ENCODE results near the gene CTRB2.
"Not testable (repeated sequence)": the region's sequence is repeated elsewhere in the genome, so short reads cannot be mapped to it uniquely, and the experiment has no call there.

CTRB2 gene

DNA sequence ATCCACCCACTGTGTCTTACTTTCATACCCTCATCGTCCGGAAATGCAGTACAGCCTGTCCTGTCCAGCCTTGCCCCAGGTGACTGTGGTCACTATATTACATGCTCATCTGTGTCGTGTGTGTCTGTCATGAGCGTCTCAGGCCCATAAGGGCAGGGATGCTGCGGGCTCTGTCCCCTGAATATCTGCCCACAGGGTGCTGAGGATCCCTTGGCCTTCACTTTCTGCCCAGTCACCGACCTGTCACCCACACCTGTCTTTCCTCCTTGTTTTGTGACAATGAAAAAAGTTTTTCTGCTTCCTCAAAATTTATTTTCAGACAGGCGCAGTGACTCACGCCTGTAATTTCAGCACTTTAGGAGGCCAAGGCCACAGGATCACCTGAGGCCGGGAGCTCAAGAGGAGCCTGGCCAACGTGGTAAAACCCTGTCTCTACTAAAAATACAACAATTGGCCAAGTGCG is 10.5 kb upstream of the CTRB2 start:
- no peaks in the 10 kb centered on the region for H3K36me3 ChIP-seq (ENCODE audit: control insufficient read depth, insufficient read depth, low read length)
- no peaks in the 10 kb centered on the region for H3K4me1 ChIP-seq (ENCODE audit: control insufficient read depth, insufficient read depth, low read length, poor library complexity, severe bottlenecking)
- H3K27me3 ChIP-seq (replicated peaks; ENCODE audit: control insufficient read depth, insufficient read depth, low read length, poor library complexity, severe bottlenecking) = no peaks in the 10 kb centered on the region
- no peaks in the 10 kb centered on the region for H3K9me3 ChIP-seq (ENCODE audit: control insufficient read depth, low read length)
- H3K27ac ChIP-seq (ENCODE audit: insufficient read depth, low read length, poor library complexity, severe bottlenecking) = no peak overlapping the region
- no peak for DNase-seq
- H3K4me3 ChIP-seq (ENCODE audit: insufficient read depth, low read depth, low read length, poor library complexity, severe bottlenecking) = no peak overlapping the region

DNA sequence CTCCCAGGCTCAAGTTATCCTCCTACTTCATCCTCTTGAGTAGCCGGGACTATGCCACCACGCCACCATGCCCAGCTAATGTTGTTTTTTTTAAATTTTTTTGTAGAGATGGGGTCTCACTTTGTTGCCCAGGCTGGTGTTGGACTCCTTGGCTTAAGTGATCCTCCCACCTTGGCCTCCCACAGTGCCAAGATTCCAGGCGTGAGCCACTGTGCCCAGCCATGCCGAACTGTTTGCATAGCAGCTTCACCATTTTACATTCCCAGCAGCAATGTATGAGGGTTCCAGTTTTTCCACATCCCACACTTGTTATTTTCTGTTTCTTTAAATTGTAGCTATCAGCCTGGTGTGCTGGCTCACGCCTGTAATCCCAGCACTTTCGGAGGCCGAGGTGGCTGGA is 9.6 kb upstream of the CTRB2 start:
- Histone ChIP-seq H3K27ac (ENCODE audit: insufficient read depth, low read length, poor library complexity, severe bottlenecking) (no peak overlapping the region), H3K36me3 (ENCODE audit: control insufficient read depth, insufficient read depth, low read length) (no peaks in the 10 kb centered on the region), H3K9me3 (ENCODE audit: control insufficient read depth, low read length) (no peaks in the 10 kb centered on the region), H3K27me3 (replicated peaks; ENCODE audit: control insufficient read depth, insufficient read depth, low read length, poor library complexity, severe bottlenecking) (no peaks in the 10 kb centered on the region), H3K4me1 (ENCODE audit: control insufficient read depth, insufficient read depth, low read length, poor library complexity, severe bottlenecking) (no peaks in the 10 kb centered on the region), H3K4me3 (ENCODE audit: insufficient read depth, low read depth, low read length, poor library complexity, severe bottlenecking) (no peak overlapping the region)
- DNase-seq = no peak

DNA sequence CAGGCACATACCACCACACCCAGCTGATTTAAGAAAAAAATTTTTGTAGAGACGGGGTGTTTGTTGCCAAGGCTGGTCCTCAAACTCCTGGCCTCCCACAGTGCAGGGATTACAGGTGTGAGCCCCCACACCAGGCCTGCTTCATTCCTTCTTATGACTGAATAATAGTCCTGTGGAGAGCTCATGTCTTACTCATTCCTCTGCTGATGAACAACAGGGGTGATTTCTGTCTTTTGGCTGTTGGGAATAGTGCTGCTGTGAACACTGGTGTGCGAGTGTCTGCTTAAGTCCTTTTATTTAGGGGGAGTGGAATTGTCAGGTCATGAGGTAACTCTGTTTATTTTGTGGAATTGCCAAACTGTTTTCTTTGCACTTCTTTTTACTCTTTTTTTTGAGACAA is 9.2 kb upstream of the CTRB2 start:
- no peaks in the 10 kb centered on the region for H3K9me3 ChIP-seq (ENCODE audit: control insufficient read depth, low read length)
- no peaks in the 10 kb centered on the region for H3K4me1 ChIP-seq (ENCODE audit: control insufficient read depth, insufficient read depth, low read length, poor library complexity, severe bottlenecking)
- DNase-seq = no peak
- no peaks in the 10 kb centered on the region for H3K27me3 ChIP-seq (replicated peaks; ENCODE audit: control insufficient read depth, insufficient read depth, low read length, poor library complexity, severe bottlenecking)
- H3K4me3 ChIP-seq (ENCODE audit: insufficient read depth, low read depth, low read length, poor library complexity, severe bottlenecking) = no peak overlapping the region
- H3K27ac ChIP-seq (ENCODE audit: insufficient read depth, low read length, poor library complexity, severe bottlenecking) = no peak overlapping the region
- H3K36me3 ChIP-seq (ENCODE audit: control insufficient read depth, insufficient read depth, low read length) = no peaks in the 10 kb centered on the region

DNA sequence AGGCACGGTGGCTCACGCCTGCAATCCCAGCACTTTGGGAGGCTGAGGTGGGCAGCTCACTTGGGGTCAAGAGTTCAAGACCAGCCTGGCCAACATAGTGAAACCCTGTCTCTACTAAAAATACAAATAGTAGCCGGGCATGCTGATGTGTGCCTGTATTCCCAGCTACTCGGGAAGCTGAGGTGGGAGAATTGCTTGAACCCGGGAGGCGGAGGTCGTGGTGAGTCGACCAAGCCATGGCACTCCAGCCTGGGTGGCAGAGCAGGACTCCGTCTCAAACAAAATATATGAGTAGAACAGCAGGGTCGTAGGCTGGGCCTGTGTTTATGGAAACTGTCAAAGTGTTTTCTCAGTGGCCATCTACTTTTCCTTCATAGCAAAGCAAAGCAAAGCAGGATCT is 4.3 kb upstream of the CTRB2 start:
- H3K27me3 ChIP-seq (replicated peaks; ENCODE audit: control insufficient read depth, insufficient read depth, low read length, poor library complexity, severe bottlenecking); H3K27ac ChIP-seq (ENCODE audit: insufficient read depth, low read length, poor library complexity, severe bottlenecking); H3K36me3 ChIP-seq (ENCODE audit: control insufficient read depth, insufficient read depth, low read length); DNase-seq; H3K9me3 ChIP-seq (ENCODE audit: control insufficient read depth, low read length); H3K4me3 ChIP-seq (ENCODE audit: insufficient read depth, low read depth, low read length, poor library complexity, severe bottlenecking); H3K4me1 ChIP-seq (ENCODE audit: control insufficient read depth, insufficient read depth, low read length, poor library complexity, severe bottlenecking): not testable (repeated sequence)

DNA sequence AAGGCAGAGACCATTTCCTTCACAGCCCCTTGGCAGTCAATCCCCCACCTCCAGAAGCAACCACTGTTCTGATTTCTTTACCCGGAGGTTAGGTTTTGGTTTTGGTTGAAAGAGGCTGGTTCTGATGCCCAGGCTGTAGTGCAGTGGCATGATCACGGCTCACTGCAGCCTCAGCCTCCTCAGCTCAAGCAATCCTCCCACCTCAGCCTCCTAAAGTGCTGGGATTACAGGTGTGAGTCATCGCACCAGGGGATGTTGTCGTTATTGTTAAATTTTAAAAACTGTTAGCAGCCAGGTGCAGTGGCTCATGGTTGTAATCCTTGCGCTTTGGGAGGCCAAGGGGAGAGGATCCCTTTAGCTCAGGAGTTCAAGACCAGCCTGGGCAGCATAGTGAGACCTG is 3.0 kb upstream of the CTRB2 start:
- Histone ChIP-seq H3K27ac (ENCODE audit: insufficient read depth, low read length, poor library complexity, severe bottlenecking) (no peak overlapping the region), H3K27me3 (replicated peaks; ENCODE audit: control insufficient read depth, insufficient read depth, low read length, poor library complexity, severe bottlenecking) (no peaks in the 10 kb centered on the region), H3K4me1 (ENCODE audit: control insufficient read depth, insufficient read depth, low read length, poor library complexity, severe bottlenecking) (no peaks in the 10 kb centered on the region), H3K9me3 (ENCODE audit: control insufficient read depth, low read length) (no peaks in the 10 kb centered on the region), H3K36me3 (ENCODE audit: control insufficient read depth, insufficient read depth, low read length) (no peaks in the 10 kb centered on the region), H3K4me3 (ENCODE audit: insufficient read depth, low read depth, low read length, poor library complexity, severe bottlenecking) (no peak overlapping the region)
- no peak for DNase-seq

DNA sequence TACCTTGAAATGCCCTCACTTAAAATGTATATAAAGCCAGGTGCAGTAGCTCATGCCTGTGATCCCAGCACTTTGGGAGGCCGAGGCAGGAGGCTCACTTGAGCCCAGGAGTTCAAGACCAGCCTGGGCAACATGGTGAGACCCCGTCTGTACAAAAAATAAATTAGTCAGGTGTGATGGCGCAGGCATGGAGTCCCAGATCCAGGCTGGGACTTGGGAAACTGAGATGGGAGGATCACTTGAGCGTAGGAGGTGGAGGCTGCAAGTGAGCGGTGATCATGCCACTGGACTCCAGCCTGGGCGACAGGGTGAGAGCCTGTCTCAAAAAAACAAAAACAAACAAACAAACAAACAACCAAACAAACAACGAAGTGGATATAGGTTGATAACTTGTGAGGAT is 2.6 kb upstream of the CTRB2 start:
- DNase-seq; H3K27me3 ChIP-seq (replicated peaks; ENCODE audit: control insufficient read depth, insufficient read depth, low read length, poor library complexity, severe bottlenecking); H3K4me3 ChIP-seq (ENCODE audit: insufficient read depth, low read depth, low read length, poor library complexity, severe bottlenecking); H3K27ac ChIP-seq (ENCODE audit: insufficient read depth, low read length, poor library complexity, severe bottlenecking); H3K4me1 ChIP-seq (ENCODE audit: control insufficient read depth, insufficient read depth, low read length, poor library complexity, severe bottlenecking); H3K36me3 ChIP-seq (ENCODE audit: control insufficient read depth, insufficient read depth, low read length); H3K9me3 ChIP-seq (ENCODE audit: control insufficient read depth, low read length): not testable (repeated sequence)

DNA sequence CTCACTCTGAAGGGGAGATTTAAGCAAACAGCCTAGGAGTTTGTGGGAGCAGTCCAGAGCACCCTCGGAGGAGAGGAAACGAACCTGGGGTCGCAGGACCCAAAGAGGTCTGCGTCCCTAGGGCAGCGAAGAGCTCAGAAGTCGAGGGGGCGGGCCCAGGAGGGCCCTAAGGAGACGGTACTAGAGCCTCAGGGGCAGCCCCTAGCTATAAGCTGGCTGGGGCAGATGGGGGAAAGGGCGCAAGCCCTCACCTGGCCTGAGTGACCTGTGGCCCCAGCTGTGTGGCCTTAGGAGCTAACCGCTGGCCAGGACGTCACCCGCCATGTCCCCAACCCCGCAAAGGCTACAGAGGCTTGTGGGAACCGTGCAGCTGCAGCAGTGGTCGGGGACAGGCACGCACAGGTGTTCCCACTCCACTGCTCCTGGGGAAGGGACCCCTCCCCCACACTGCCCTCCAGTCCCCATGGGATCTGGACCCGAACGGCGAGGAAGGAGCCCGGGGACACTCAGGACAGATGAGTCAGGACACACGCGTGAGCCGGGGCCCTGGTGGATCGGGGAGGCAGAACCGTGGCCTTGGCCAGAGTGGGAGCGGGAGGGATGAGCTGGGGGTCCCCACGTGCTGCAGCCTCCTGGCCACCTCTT is 2.0 kb upstream of the CTRB2 start:
- DNase-seq = no peak
- H3K9me3 ChIP-seq (ENCODE audit: control insufficient read depth, low read length) = no peaks in the 10 kb centered on the region

DNA sequence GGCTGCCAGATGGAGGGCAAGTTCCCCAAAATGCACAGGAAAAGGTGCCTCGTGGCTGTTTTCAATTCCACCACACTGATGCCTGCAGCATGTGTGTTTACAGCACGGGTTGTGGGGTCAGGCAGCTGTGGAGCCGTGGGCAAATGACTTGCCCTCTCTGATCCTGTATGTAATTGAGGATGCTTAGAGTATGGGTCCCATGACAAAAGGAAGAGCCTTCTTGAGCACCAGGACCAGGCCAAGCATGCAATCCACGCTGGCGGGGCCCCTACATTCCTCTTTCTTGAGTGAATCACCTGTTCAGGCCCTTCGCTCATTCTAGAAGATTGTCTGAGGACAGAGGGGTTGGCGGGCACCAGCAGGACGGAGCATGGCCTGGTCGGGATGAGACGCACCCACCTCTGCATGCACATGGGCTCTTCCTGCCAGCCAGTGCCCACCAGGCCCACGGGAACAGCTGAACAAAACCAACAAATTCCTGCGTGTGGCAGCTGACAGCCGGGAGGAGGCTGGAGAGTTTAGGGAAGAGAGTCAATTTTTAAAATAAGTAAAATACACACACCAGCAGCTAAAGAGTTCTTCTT is 1.4 kb upstream of the CTRB2 start:
- H3K27me3 ChIP-seq (replicated peaks; ENCODE audit: control insufficient read depth, insufficient read depth, low read length, poor library complexity, severe bottlenecking) = no peaks in the 10 kb centered on the region
- no peak overlapping the region for H3K4me3 ChIP-seq (ENCODE audit: insufficient read depth, low read depth, low read length, poor library complexity, severe bottlenecking)
- H3K27ac ChIP-seq (ENCODE audit: insufficient read depth, low read length, poor library complexity, severe bottlenecking) = no peak overlapping the region

More for the DNA sequence above, 2.0 kb upstream of the CTRB2 start:
- H3K4me3 ChIP-seq (ENCODE audit: insufficient read depth, low read depth, low read length, poor library complexity, severe bottlenecking) = no peak overlapping the region
- no peaks in the 10 kb centered on the region for H3K36me3 ChIP-seq (ENCODE audit: control insufficient read depth, insufficient read depth, low read length)
- no peak overlapping the region for H3K27ac ChIP-seq (ENCODE audit: insufficient read depth, low read length, poor library complexity, severe bottlenecking)
- no peaks in the 10 kb centered on the region for H3K27me3 ChIP-seq (replicated peaks; ENCODE audit: control insufficient read depth, insufficient read depth, low read length, poor library complexity, severe bottlenecking)
- no peaks in the 10 kb centered on the region for H3K4me1 ChIP-seq (ENCODE audit: control insufficient read depth, insufficient read depth, low read length, poor library complexity, severe bottlenecking)

DNA sequence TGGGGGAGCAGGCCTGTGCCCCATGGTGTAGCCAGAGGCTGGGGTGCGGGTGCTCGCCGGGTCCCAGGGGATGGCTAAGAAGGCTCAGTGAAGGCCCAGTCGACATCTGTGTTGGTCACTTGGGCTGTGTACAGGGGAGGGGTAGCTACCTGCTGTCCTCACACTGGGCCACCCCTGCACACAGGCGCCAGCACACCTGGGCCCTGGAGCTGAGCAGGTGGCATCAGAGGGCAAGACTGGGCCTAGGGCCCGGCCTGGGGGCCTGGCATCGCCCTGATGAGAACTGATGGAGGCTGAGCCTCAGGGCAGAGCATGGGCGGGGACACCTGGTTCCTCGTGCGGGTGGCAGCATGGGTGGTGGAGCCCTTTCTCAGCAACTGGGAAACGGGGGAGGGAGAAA is 870 bp upstream of the CTRB2 start:
- no peak overlapping the region for H3K27ac ChIP-seq (ENCODE audit: insufficient read depth, low read length, poor library complexity, severe bottlenecking)
- no peaks in the 10 kb centered on the region for H3K36me3 ChIP-seq (ENCODE audit: control insufficient read depth, insufficient read depth, low read length)
- H3K4me1 ChIP-seq (ENCODE audit: control insufficient read depth, insufficient read depth, low read length, poor library complexity, severe bottlenecking) = no peaks in the 10 kb centered on the region
- H3K4me3 ChIP-seq (ENCODE audit: insufficient read depth, low read depth, low read length, poor library complexity, severe bottlenecking) = no peak overlapping the region
- DNase-seq = no peak
- no peaks in the 10 kb centered on the region for H3K27me3 ChIP-seq (replicated peaks; ENCODE audit: control insufficient read depth, insufficient read depth, low read length, poor library complexity, severe bottlenecking)
- no peaks in the 10 kb centered on the region for H3K9me3 ChIP-seq (ENCODE audit: control insufficient read depth, low read length)

More for the DNA sequence above, 1.4 kb upstream of the CTRB2 start:
- Histone ChIP-seq H3K9me3 (ENCODE audit: control insufficient read depth, low read length) (no peaks in the 10 kb centered on the region), H3K36me3 (ENCODE audit: control insufficient read depth, insufficient read depth, low read length) (no peaks in the 10 kb centered on the region), H3K4me1 (ENCODE audit: control insufficient read depth, insufficient read depth, low read length, poor library complexity, severe bottlenecking) (no peaks in the 10 kb centered on the region)
- no peak for DNase-seq

DNA sequence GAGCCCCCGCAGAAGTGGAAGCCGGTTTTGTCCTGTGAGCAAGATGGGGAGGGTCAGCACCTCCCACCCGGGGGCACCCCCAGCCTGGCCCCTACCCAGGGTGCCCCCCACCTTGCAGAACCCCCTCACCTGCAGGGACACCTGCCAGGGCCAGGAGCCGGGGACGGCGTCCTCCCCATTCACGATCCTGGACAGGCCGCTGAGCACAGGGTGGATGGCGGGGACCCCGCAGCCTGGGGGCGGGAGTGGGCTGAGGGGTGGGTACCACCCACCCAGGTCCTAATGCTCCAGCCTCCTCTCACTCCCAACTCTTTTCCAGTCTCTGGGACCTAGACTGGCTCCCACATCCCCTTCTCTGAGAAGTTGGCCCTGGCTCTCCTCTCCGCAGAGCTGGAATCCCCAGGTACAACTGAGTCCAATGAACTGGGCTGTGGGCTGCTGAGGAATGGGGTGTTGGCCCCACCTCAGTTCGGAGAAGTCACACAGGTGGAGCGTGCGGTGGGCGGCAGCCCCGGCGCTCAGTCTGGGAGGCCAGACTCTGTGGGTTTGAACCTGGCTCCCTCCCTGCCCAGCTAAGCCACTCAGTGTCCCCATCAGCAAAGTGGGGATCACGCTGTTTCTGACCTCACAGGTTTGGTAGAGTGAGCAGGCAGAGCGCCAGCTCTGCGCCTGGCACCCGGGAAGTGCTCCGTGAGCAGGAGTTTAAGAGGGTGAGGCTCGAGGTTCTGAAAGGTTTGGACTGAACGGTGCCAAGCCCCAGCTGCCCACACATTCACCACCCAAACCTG is 806 bp downstream of the CTRB2 start:
- not testable (repeated sequence) for H3K4me3 ChIP-seq (ENCODE audit: insufficient read depth, low read depth, low read length, poor library complexity, severe bottlenecking); H3K36me3 ChIP-seq (ENCODE audit: control insufficient read depth, insufficient read depth, low read length); H3K9me3 ChIP-seq (ENCODE audit: control insufficient read depth, low read length); H3K27me3 ChIP-seq (replicated peaks; ENCODE audit: control insufficient read depth, insufficient read depth, low read length, poor library complexity, severe bottlenecking); H3K4me1 ChIP-seq (ENCODE audit: control insufficient read depth, insufficient read depth, low read length, poor library complexity, severe bottlenecking); H3K27ac ChIP-seq (ENCODE audit: insufficient read depth, low read length, poor library complexity, severe bottlenecking); DNase-seq
